HG03342 (cell line): ENCODE measurements around the gene FITM2.
"Not testable (repeated sequence)": the region's sequence is repeated elsewhere in the genome, so short reads cannot be mapped to it uniquely, and the experiment has no call there.

Experiments used
- ATAC-seq: cut with Tn5 transposase; IDR thresholded peaks from one replicate; pipeline ENCODE4 v1.9.1; 2021; ENCODE audit warnings: mild to moderate bottlenecking, moderate library complexity; ENCODE audit not compliant: unreplicated experiment

Gene FITM2, protein sequence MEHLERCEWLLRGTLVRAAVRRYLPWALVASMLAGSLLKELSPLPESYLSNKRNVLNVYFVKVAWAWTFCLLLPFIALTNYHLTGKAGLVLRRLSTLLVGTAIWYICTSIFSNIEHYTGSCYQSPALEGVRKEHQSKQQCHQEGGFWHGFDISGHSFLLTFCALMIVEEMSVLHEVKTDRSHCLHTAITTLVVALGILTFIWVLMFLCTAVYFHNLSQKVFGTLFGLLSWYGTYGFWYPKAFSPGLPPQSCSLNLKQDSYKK

DNA sequence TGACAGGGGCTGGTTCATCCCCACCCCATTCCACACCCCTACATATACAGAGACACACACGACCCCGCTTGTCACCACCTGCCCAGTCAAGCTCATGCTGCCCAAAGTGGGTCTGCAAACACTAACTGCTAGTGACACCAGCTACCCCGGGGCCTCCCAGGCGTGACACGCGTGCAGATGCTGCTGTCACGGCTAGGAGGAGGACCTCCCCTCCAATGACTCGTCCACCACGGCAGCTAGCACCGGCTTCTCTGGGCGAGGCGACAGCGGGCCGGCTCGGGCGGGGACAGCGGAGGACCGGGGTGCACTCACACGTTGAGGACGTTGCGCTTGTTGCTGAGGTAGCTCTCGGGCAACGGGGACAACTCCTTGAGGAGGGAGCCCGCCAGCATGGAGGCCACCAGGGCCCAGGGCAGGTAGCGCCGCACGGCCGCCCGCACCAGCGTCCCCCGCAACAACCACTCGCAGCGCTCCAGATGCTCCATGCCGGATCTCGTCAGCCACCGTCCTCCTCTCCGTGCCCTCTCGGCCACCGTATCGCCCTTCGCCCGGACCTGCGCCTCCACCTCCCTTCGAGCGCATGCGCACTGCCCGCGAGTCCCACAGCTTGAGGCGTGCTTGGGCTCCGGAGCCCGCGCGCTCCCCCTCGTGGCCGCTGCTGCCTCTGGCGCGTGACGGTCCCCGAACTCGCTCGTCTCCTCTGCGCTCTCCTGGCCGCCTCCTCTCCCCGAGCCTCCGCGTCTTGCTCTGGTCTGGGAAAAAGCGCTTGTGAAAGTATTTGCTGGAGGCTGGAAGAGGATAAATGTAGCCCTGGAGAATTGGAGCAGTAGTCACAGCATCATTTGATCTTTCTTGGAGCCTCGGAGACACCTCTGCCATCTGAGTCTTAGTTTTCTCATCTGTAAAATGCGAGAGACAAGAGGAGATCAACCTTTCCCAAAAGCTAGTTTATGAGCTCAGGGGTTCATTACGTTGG is at the start of gene FITM2:
Gene FITM2 (minus strand): TSS at position 539 of the 976 bp plus-strand sequence. CDS start 54 bp downstream, at position 485.
- peak; percentile 92 for ATAC-seq

DNA sequence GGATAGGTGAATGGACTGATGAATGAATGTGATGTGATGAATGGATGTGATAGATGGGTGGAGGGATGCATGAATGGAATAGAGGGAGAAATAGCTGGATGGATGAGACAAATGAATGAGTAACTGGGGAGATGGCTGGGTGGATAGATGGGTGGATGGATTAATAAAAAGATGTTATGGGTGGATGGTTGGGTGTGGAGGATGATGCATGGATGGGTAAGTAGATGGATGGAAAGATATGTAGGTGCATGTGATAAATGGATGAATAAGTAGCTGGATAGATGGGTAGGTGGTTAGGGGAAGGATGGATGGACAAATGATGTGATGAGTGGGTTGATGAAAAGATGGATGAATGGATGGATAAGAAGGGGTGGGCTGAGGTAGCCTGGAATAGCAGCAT is 49.2 kb upstream of the FITM2 start:
- ATAC-seq, result no peak

DNA sequence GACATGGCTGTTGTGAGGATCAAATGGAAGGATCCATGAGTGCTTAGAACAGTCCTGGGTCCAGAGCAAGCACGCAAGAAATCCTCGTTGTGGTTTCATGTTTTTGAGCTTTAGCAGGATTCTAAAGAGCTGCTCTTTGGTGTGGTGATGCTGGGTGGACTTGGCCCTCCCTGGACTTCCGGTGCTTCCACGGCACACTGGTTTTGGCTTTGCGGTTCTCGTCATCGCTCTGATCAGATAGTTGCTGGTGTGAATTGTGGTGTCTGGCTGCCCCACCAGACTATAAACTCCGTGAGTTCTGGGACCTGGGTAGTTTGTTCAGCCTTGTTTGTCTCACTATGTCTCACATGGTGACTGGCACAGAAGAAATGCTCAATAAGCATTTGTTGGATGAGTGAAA is 47.8 kb upstream of the FITM2 start:
- ATAC-seq, result no peak

DNA sequence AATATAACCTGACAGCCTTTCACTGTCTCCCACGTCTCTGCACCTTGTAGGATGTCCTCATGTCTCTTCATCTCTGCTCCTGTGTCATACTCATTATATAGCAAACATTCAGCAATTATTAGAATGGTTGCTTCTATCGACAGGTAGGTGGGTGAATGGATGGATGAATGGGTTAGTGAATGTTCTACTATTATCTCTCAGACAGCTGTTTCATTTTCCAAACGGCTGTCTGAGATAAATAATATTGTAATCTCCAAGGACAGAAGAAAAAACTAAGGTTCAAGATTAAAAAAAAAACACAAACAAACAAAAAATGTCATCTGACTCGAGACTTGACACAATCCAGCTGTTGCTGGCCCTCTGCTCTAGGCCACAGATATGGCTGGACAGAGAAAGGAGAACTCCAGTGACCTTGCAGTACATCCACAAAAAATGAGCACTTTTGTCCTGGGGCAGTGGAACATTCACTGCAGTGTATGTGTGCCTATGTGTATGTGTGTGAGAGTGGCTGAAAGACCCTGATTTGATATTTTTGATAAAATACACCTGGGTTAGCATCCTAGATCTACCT is 46.6 kb upstream of the FITM2 start:
- ATAC-seq, result no peak

DNA sequence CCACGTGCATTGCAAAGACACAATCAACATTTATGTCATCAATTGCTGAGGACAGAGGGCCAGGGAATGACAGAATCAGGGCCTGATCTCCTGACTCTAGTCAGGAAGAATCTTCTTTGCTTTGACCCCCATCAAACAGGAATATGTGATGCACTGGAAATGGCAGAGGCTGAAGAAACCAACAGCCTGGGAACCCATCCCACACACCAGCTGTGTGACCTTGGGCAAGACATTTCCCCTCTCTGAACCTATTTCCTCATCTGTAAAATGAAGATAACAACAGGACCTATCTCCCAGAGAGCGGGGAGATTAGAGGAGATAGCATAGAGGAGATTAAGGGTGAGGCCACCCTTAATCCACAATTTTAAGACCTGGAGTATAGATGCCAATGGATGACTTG is 46.0 kb upstream of the FITM2 start:
- no peak for ATAC-seq

DNA sequence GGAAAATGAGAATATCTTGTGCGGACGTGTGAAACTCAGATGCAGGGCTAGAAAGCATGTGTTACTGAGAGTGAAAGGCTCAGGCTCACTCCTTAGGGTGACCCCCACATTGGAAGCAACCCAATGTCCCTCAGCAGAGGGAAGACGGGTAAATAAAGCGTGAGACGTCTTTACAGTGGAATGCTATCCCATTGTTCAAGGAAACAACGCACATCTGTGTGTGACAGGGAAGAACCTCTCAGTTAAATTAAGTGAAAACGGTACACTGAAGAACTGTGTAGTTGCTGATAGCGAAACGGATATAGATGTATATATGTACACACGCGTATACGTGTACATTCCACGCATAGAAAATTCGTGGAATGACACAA is 45.3 kb upstream of the FITM2 start:
- ATAC-seq, result no peak

DNA sequence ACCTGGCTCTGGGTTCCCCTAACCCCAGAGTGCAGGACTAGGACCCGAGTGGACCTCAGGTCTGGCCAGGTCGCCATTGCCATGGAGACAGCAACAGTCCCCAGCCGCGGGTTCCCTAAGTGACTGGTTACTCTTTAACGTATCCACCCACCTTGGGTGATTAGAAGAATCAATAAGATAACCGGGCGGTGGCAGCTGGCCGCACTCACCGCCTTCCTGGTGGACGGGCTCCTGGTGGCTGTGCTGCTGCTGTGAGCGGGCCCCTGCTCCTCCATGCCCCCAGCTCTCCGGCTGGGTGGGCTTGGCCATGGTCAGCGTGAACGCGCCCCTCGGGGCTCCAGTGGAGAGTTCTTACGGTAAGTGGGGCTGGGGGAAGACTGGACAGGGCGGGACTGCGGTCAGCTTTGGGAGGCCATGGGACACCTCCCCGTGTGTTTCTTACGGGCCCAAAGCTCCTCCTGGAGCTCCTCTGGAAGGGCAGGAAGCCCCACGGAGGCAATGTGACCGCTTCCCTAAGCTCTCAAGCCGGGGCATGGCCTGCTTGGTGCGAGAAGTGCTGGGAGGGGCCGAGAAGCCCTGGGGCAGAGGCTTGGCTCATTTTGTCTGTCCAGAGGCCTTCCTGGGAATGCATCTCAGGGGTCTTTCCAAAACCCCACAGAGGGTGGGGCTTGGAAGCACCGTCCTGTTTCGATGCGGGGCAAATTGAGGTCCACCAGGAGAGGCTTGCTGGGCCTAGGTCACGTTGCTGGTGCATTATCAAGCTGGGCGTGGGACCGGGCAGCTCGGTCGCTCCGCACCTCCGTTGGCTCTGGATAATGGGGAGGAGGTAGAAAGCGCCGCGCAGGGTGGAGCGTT is 44.7 kb upstream of the FITM2 start, which contains the start of gene HNF4A:
Gene HNF4A (plus strand): TSS at position 202 of the 855 bp plus-strand sequence. CDS start 106 bp downstream, at position 308.
- no peak for ATAC-seq

DNA sequence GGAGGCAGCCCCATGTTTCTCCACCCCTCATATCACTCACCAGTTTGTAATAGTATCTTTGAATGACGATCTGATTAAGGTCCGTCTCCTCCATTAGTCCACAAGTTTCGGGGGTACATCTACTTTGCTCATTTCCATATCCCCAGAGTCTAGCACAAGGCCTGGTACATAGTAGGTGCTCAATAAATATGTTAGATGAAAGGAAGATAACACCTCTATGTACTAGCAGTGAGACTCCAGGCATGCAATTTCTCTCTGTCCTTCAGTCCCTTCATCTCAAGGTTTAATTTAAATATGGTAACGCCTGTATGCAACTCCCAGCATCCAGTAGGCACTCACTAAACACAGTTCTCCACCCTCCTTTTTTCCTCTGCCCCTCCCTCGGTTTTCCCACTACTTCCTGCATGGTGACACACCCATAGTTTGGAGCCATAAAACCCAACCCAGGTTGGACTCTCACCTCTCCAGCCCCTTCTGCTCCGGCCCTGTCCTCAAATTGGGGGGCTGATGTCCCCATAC is 44.0 kb upstream of the FITM2 start:
- no peak for ATAC-seq

DNA sequence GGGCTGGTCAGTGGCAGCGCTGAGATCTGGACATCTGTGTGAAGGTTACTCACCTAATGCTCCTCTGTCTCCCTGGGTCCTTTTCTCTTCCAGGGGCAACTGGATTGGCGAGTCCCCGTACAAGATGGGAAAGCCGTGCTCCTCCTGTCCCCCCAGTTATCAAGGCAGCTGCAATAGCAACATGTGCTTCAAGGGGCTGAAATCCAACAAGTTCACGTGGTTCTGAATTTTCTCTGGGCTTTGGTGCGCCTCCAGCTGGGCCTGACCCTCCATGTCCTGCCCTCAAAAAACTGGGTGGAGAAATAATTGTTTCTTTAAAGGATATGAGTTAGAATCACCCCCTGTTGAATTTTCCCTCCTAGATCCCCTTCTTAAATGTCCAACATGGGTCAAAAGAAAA is 39.6 kb upstream of the FITM2 start:
- no peak for ATAC-seq

DNA sequence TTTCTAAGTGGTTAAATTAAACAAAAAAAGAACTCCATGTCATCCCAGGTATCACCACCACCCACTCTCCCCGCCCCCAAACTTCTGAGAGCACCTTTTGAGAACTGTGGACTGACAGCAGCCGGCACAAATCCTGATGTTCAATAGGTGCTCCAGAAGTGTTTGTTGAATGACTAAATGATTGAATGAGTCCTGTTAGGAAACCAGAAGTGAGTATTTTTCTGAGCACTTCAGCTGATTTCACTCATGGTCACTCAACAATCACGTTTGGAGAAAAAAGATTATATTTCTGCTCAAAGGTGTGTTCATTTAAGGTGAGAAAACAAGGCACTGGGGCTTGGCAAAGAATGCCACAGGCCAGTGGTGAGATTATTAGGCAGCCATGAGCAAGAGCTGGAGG is 38.3 kb upstream of the FITM2 start:
- ATAC-seq, result no peak

DNA sequence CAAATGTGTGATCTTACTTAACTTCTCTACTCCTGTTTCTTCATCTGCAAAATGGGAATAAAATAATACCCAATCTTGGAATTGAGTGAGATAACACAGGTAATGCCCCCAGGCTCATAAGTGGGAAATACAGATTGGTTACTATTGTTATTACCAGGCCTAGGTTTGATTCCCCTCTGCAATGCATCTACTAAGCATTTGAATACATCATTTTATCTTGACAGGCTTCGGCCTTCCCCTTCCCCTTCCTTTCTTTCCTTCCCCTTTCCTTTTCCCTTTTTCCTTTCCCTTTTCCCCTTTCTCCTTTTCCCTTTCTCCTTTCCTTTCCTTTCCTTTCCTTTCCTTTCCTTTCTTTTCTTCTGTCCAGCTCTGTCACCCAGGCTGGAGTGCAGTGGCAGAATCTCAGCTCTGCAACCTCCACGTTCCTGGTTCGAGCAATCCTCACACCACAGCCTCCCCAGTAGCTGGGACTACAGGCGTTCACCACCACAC is 37.2 kb upstream of the FITM2 start:
- ATAC-seq, result no peak

DNA sequence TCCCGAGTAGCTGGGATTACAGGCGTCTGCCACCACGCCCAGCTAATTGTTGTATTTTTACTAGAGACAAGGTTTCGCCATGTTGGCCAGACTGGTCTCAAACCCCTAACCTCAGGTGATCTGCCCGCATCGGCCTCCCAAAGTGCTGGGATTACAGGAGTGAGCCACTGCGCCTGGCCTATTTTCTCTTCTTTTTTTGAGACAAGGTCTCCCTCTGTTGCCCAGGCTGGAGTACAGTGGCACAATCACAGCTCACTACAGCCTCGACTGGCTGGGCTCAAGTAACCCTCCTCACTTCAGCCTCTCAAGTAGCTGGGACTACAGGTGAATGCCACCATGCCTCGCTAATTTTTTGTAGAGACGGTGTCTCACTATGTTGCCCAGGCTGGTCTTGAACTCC is 34.9 kb upstream of the FITM2 start:
- not testable (repeated sequence) for ATAC-seq

DNA sequence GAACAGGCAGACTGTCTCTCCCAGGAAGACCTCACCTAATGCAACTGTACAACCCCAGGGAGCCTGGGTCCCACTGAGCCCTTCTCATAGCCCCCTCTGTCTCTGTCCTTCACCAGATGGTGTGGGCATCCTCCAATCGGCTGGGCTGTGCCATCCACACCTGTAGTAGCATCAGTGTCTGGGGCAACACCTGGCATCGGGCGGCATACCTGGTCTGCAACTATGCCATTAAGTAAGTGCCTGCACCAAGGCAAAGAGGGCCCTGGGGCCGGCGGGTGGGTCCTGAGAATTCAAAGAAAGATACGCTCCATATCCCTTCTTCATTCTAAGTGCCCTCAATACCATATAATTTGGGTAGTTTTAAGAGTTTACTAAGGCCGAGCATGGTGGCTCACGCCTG is 34.1 kb upstream of the FITM2 start:
- ATAC-seq, result no peak

DNA sequence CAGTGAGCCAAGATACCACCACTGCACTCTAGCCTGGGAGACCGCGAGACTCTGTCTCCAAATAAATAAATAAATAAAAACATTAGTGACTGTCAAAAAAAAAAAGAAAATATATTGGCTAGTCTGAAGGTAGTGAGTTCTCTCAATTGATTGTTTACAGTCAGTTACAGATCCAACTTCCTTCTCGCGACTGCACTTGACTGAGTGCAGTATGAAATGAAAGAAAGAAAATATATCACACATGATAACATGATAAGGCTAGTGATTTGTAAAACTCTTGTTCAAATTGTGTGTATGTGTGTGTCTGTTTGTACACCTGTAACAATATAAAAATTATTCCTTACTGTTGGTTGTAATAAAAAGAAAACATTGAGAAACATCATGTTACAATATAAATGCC is 33.7 kb upstream of the FITM2 start:
- no peak for ATAC-seq

DNA sequence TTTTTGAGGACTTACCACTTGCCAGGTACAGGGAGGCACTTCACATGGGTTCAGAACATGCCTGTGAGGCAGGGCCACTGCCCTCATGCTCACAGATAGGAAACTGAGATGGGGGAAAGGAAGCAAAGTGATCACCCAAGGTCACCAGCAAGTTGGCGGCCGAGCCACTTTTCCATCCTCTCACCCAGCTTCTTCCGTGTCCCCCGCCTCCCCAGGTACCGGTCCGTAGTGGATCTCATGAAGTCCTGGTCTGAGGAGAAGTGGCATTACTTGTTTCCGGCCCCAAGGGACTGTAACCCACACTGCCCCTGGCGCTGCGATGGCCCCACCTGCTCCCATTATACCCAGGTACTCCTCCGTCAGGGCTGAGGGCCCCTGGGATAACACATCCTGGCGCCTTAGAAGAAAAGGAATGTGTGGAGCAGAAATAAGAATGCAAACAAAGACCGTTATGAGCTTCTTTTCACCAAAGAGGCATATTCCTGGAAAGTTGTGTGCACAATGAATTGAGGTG is 32.2 kb upstream of the FITM2 start:
- no peak for ATAC-seq

DNA sequence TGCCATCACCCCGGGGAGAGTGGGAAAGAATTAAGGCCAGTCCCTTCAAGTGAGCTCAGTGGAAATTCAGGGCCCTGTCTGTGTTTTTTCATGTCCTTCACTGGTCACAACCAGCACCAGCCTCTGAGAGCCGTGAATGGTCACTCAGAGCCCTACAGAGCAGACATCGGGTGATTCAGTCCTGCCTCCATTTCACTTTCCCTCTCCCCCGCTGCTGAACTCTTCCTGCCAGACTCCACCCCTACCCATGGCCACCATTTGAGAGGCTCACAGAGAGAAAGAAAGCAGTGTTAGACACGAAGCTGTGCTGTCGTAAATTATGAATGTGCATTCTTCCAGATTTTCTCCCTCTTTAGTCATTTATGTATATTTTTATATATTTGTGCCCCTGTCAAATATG is 31.2 kb upstream of the FITM2 start:
- ATAC-seq, result no peak

DNA sequence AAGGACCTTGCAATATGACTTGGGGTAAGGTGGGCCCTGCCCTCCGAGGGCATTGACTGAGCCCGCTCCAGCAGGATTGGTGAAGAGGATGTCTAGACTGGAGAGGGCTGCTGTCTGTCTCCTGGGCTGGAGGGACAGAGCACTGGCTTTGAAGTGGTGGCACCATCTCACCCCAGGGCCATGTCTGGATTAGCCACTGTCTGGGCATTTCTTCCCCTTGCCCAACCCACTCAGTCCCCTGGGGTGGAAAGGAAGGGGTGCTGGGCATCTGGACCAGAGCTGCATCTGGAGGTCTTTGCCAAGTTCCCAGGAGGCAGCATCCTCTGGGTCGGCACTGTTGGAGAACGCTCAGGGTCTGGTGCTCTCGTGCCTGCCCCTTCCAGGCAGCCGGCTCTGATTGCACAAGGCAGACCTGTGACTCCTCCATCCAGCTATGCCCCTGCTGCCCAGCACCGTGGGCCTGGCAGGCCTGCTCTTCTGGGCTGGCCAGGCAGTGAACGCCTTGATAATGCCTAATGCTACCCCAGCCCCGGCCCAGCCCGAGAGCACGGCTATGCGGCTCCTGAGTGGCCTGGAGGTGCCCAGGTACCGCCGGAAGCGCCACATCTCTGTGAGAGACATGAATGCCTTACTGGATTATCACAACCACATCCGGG is 25.9 kb upstream of the FITM2 start, which contains the start of gene R3HDML:
Gene R3HDML (plus strand): TSS at position 319 of the 656 bp plus-strand sequence. CDS start 115 bp downstream, at position 434.
- ATAC-seq, result no peak

DNA sequence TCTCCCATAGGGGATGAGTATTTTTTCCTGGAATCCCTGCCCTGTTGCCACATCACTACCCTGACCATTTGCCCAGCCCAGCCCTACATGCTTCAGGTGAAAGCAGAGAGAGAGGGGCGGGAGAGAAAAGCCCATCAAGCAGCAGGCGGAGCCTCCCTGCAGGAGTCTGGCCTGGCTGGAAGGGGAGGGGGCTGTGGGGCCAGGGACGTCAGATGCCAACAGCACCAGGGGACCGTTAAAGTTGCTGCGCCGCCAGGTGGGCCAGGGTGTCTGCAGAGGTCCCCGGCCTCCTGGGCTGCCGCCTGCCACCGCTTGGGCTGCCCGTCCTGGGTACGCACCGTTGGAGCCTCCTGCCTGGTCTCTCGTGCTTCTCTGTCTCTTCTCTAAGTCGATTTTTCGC is 25.1 kb upstream of the FITM2 start:
- no peak for ATAC-seq

DNA sequence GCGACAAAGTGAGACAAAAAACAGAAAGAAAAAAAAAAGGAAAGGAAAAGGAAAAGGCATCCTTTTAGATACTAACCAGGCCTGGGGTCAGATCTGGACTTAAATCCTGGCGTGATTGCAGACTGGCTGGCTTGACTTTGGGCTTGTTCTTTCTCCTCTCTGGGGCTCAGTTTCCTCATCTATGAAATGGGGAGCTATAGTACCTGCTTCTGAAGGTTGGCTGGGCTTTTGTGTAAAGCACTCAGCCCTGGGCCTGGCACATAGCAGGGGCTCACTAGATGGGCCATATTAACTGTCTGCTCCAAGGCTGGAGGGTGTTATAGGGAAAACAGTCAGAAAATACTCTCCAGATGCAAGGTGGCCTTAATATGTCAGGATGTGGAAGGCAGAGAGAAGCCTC is 24.7 kb upstream of the FITM2 start:
- ATAC-seq, result no peak

DNA sequence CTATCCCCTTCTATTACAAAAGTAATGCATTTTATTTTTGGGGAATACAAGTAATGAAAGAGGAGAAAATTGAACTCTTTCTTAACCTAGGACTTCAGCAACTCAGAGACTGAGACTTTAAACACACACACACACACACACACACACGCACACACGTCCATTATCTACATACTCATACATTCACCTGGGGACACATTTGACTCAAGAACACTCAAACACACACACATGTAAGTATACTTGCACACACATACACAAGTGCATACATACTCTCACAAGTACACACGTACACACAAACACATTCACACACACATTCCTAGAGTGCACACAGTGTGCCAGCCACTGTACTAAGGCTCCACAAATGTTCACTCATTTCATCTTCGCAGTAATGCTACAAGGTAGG is 23.7 kb upstream of the FITM2 start:
- no peak for ATAC-seq
